Fibroblast of pulmonary artery (primary cell): ENCODE data around the gene AAMP.

Experiments
- DNase-seq: peaks from one replicate; pipeline ENCODE4 v3.0.0-alpha.2; 2010; ENCODE audit warnings: low read depth
- H3K4me3 ChIP-seq: replicated peaks from 2 replicates; pipeline ENCODE4 v1.5.1; 2011; ENCODE audit warnings: low read depth, mild to moderate bottlenecking, control low read depth, low read length, moderate library complexity
- TF ChIP-seq, protein P1 (sequence below): IDR thresholded peaks from 2 replicates; pipeline ENCODE4 v1.5.1; 2011; ENCODE audit warnings: mild to moderate bottlenecking, control low read depth, low read length, inconsistent platforms; ENCODE audit errors: missing control alignments

AAMP gene

DNA sequence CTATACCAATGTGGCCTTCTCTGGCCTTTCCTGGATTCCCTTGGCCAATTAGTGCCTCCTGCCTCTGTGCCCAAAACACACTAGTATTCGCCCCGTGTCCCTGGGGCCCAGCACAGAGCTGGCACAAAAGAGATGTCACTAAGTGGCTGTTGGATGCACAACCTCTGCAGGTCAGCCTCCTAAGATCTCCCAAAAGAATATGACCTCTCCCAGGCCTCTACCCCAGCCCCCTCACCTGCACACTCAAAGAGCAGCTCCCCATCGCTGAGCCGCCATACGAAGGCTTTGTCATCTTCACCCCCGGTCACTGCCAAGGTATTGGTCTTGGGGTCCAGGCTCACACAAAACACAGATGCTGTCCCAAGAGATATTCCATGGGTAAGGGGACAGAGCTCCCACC lies 2.7 kb downstream of the AAMP start:
- TF ChIP-seq, protein P1, sequence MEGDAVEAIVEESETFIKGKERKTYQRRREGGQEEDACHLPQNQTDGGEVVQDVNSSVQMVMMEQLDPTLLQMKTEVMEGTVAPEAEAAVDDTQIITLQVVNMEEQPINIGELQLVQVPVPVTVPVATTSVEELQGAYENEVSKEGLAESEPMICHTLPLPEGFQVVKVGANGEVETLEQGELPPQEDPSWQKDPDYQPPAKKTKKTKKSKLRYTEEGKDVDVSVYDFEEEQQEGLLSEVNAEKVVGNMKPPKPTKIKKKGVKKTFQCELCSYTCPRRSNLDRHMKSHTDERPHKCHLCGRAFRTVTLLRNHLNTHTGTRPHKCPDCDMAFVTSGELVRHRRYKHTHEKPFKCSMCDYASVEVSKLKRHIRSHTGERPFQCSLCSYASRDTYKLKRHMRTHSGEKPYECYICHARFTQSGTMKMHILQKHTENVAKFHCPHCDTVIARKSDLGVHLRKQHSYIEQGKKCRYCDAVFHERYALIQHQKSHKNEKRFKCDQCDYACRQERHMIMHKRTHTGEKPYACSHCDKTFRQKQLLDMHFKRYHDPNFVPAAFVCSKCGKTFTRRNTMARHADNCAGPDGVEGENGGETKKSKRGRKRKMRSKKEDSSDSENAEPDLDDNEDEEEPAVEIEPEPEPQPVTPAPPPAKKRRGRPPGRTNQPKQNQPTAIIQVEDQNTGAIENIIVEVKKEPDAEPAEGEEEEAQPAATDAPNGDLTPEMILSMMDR: no peak
- DNase-seq: no peak
- H3K4me3 ChIP-seq: no peak overlapping the region

DNA sequence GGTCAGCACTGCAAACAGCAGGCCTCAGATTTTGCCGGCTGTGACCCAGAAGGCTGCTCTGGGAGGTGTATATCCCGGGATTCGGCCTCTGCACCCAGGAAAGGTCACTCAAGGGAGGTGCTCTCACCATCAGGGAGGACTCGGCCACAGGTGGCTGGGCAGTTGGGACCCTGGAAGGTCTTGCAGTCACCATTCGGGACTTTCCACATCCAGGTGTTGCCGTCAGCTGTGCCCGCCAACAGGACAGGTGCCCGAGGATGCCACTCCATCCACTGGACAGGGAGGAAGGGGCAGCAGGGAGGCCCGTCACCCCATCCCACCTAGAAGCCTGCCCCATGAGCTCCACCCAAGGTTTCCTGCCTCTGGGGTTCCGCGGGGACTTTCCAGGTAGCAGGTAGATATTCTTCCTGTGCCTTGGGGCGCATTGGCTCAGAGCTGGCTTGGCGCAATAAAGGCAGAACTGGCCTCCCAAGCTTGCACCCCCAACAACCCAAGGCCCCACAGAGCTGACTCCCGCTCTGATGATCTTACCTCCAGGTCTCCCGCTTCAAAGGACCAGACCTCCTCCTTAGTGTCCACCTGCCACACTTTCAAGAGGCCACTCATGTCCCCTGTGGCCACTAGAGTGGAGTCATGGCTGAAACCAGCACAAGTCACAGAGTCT lies 3.5 kb downstream of the AAMP start:
- TF ChIP-seq, protein P1: no peak
- H3K4me3 ChIP-seq: no peak overlapping the region
- no peak for DNase-seq

DNA sequence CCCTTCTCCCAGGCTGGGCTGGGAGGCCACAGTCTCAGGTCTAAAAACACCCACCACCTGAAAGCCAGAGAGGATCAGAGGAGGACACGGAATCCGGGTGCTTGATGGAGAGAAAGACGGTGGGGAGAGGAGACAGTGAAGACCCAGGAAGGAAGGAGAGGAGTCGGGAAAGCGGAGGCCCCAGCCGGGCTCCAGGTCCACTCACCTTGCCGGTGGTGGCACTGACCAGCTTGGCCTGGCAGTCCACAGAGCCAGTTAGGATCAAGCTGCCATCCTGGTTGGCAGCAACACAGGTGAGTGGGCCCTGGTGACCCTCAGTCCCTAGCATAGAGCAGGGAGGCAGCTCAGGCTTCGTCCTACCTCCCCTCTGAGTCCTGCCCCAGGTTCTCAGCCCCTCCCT lies 4.3 kb downstream of the AAMP start:
- TF ChIP-seq, protein P1: no peak
- DNase-seq: no peak
- no peak overlapping the region for H3K4me3 ChIP-seq

DNA sequence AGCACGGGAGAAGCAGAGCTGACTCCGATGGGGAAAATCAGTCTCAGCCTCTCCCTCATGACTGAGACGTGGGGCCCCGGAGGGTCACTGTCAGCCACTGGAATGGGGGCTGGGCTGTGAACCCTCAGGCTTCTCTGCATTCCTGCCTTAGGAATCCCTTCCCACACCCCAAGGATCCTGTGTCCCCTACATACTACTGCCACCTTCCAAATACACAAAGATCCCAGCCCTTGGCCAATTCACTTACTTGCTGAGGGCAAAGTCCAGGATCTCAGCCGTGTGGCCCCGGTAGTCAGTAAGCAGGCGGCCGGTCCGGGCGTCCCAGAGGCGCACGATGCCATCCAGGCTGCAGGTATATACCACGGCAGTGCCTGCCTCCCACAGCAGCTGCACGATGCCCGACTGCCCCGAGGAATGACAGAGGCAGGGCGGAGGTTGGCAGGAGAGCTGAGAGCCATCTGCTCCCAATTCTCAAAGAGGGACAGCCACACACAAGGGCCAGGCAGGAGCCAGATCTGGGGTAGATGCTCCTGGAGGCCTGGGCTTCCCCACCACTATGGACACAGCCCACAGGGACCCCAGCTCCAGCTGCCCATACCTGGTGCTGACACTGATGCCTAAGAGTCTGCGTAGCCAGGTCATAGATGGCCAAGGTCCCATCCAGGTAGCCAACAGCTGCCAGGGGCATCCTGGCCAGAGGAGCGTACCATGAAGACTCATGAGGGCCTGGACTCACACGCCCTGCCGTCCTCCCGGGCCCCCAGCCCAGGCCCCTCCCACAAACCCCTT lies 5.0 kb downstream of the AAMP start:
- no peak overlapping the region for H3K4me3 ChIP-seq
- TF ChIP-seq, protein P1: no peak
- no peak for DNase-seq

DNA sequence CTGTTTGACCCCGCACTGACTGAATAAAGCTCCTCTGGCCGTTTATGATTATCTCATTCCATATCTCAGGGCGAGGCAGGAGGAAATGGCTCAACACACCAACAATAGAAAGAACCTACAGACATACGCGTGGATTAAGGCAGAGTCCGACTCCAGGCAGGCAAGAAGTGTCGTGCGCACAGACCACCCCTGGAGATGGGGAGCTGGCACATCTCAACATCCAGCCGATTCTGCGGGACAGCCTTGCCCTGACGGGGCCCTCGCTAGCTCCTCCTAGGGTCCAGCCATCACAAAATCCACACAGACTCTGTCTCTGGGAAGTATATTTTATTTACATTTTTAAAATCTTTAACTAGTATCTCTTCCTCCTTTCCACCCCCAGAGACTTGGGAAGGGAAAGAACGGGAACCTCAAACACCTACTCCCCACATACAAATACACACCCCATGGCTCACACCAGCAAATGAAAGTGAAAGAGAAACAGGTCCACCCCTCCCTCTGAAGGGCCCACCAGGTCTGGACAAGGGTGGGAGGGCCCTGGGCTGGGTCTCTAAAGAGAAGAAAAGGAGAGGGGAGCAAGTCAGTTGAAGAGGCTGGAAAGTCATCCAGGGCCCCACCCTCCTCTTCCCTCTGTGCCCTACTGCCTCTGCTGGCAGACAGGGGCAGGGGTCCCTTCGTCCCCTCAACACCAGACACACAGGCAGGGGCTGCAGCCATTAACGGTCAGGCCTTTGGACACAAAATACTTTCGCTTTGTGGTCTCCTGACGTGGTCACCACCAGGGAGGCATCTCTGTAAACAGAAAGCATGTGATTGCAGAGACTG lies 5.9 kb downstream of the AAMP start:
- TF ChIP-seq, protein P1: peak; percentile 15
- no peak for DNase-seq
- no peak overlapping the region for H3K4me3 ChIP-seq

DNA sequence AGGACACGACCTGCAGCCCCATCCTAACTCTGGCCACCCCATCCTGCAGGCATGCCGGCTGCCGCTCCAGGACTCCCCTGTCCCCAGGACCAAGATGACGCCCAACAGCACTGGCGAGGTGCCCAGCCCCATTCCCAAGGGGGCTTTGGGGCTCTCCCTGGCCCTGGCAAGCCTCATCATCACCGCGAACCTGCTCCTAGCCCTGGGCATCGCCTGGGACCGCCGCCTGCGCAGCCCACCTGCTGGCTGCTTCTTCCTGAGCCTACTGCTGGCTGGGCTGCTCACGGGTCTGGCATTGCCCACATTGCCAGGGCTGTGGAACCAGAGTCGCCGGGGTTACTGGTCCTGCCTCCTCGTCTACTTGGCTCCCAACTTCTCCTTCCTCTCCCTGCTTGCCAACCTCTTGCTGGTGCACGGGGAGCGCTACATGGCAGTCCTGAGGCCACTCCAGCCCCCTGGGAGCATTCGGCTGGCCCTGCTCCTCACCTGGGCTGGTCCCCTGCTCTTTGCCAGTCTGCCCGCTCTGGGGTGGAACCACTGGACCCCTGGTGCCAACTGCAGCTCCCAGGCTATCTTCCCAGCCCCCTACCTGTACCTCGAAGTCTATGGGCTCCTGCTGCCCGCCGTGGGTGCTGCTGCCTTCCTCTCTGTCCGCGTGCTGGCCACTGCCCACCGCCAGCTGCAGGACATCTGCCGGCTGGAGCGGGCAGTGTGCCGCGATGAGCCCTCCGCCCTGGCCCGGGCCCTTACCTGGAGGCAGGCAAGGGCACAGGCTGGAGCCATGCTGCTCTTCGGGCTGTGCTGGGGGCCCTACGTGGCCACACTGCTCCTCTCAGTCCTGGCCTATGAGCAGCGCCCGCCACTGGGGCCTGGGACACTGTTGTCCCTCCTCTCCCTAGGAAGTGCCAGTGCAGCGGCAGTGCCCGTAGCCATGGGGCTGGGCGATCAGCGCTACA lies 7.0 kb downstream of the AAMP start:
- TF ChIP-seq, protein P1: no peak
- no peak for DNase-seq
- H3K4me3 ChIP-seq: no peak overlapping the region
